DLD1 (cell line): ENCODE results near the gene SPATA19.

Source experiments
- in situ Hi-C: cut with HindIII; loops from 2 replicates; pipeline ENCODE4 v1.10.0; 2017; ENCODE audit warnings: low sequenced_read_pairs

SPATA19 gene

GRCh38 chr11:133835593-133836548, 9.4 kb downstream of the SPATA19 start:
- in situ Hi-C loops = no loop called here

GRCh38 chr11:133834682-133835592, 10.4 kb downstream of the SPATA19 start:
- in situ Hi-C loops = no loop called here

GRCh38 chr11:133833898-133834681, 11.2 kb downstream of the SPATA19 start:
- in situ Hi-C loops = no loop called here

- in situ Hi-C loops = no loop called here
These were observed 12.1 kb downstream of the SPATA19 start for GRCh38 chr11:133832991-133833897.

- in situ Hi-C loops = no loop called here
These were observed 13.0 kb downstream of the SPATA19 start for GRCh38 chr11:133832096-133832990.

- in situ Hi-C loops = no loop called here
These were observed 14.1 kb downstream of the SPATA19 start for GRCh38 chr11:133830931-133831907.

GRCh38 chr11:133829566-133829965, 15.7 kb downstream of the SPATA19 start:
- in situ Hi-C loops = no loop called here

- in situ Hi-C loops = no loop called here
These were observed 16.4 kb downstream of the SPATA19 start for GRCh38 chr11:133828871-133829270.

GRCh38 chr11:133827556-133827955, 17.8 kb downstream of the SPATA19 start:
- in situ Hi-C loops = no loop called here

- in situ Hi-C loops = no loop called here
These were observed 18.4 kb downstream of the SPATA19 start for GRCh38 chr11:133826866-133827265.

GRCh38 chr11:133825666-133826065, 19.6 kb downstream of the SPATA19 start:
- in situ Hi-C loops = no loop called here

- in situ Hi-C loops = no loop called here
These were observed 20.2 kb downstream of the SPATA19 start for GRCh38 chr11:133825156-133825555.

GRCh38 chr11:133824593-133824992, 20.7 kb downstream of the SPATA19 start:
- in situ Hi-C loops = no loop called here

GRCh38 chr11:133823614-133824013, 21.7 kb downstream of the SPATA19 start:
- in situ Hi-C loops = no loop called here

GRCh38 chr11:133823211-133823610, 22.1 kb downstream of the SPATA19 start:
- in situ Hi-C loops = no loop called here

GRCh38 chr11:133821776-133822175, 23.5 kb downstream of the SPATA19 start:
- in situ Hi-C loops = no loop called here

- in situ Hi-C loops = no loop called here
These were observed 25.5 kb downstream of the SPATA19 start for GRCh38 chr11:133819746-133820315.
